OCI-LY3 (cell line): ENCODE measurements around the gene COG5.

Experiments used
- CTCF ChIP-seq: fragments of 200-600, 300-600 bp; sonication (generic); IDR thresholded peaks from 2 replicates; pipeline ENCODE4 v1.5.1; 2014; ENCODE audit warnings: antibody characterized with exemption, low read length, low read depth
- EZH2phosphoT487 ChIP-seq: fragments of 200-600 bp; shearing (Covaris generic); IDR thresholded peaks from 2 replicates; pipeline ENCODE4 v1.6.1; 2018; ENCODE audit warnings: antibody characterized with exemption, mixed run types, low read depth

- TF ChIP-seq CTCF (no peak), EZH2phosphoT487 (no peak)
Measured at GRCh38 chr7:107396990-107397389, 166.7 kb downstream of the COG5 start.
